ENCODE results near the gene TRIP10. TPM values are rescaled to one million over a fixed set of nuclear protein-coding genes. Genes with fewer than 3 reads are reported as not detected.

The TRIP10 gene
- total and polyA plus RNA-seq, 2 of the 13 experiments (the other 11 are each of a cell fraction or from before 2014, with no cell fraction given) = 32.5 to 33.2 TPM

- TF ChIP-seq POLR2G (IDR thresholded peaks at IDR 0.05; ENCODE audit: low read depth, low read length) (peak; percentile 85), ZNF180 (CRISPR knock-in tag; IDR thresholded peaks at IDR 0.05; ENCODE audit: borderline replicate concordance, low read depth) (no peak), PPARG (CRISPR knock-in tag; conservative IDR thresholded peaks at IDR 0.05) (no peak), PRMT3 (CRISPR knock-in tag; IDR thresholded peaks at IDR 0.05; ENCODE audit: borderline replicate concordance, low read depth) (0 out of 2 replicates have a peak, but pooled peaks have one; percentile 44), ZNF362 (CRISPR knock-in tag; IDR thresholded peaks at IDR 0.05; ENCODE audit: borderline replicate concordance) (no peak), NFYB (CRISPR knock-in tag; IDR thresholded peaks at IDR 0.05) (no peak), ZNF557 (CRISPR knock-in tag; IDR thresholded peaks at IDR 0.05) (no peak), ZNF543 (CRISPR knock-in tag; IDR thresholded peaks at IDR 0.05) (no peak), ZSCAN25 (CRISPR knock-in tag; IDR thresholded peaks at IDR 0.05) (no peak), ERF (CRISPR knock-in tag; IDR thresholded peaks at IDR 0.05) (no peak), ZNF746 (CRISPR knock-in tag; IDR thresholded peaks at IDR 0.05) (0 out of 2 replicates have a peak, but pooled peaks have one; percentile 37), ELF3 (CRISPR knock-in tag; IDR thresholded peaks at IDR 0.05) (no peak), NFYC (CRISPR knock-in tag; IDR thresholded peaks at IDR 0.05) (no peak), FOXK2 (IDR thresholded peaks at IDR 0.05) (no peak), REL (CRISPR knock-in tag; conservative IDR thresholded peaks at IDR 0.05) (no peak), ZFP91 (CRISPR knock-in tag; IDR thresholded peaks at IDR 0.05; ENCODE audit: borderline replicate concordance) (0 out of 2 replicates have a peak, but pooled peaks have one; percentile 7), CENPX (CRISPR knock-in tag; IDR thresholded peaks at IDR 0.05) (no peak), NFKB2 (CRISPR knock-in tag; IDR thresholded peaks at IDR 0.05; ENCODE audit: borderline replicate concordance) (peak; percentile 61; the same call in 1 of the 2 replicates), ZNF496 (CRISPR knock-in tag; IDR thresholded peaks at IDR 0.05; ENCODE audit: insufficient replicate concordance) (no peak), YEATS2 (CRISPR knock-in tag; IDR thresholded peaks at IDR 0.05; ENCODE audit: borderline replicate concordance) (no peak), PCBP2 (optimal IDR thresholded peaks at IDR 0.05; ENCODE audit: low read depth, low read length, poor library complexity, severe bottlenecking) (no peak), BATF2 (CRISPR knock-in tag; IDR thresholded peaks at IDR 0.05) (no peak), GATAD1 (CRISPR knock-in tag; IDR thresholded peaks at IDR 0.05) (no peak), ZC3H13 (CRISPR knock-in tag; IDR thresholded peaks at IDR 0.05) (no peak), STAG1 (CRISPR knock-in tag; IDR thresholded peaks at IDR 0.05) (no peak), SAFB2 (CRISPR knock-in tag; IDR thresholded peaks at IDR 0.05; ENCODE audit: borderline replicate concordance, low read depth) (no peak), NFE2L2 (IDR thresholded peaks at IDR 0.05; ENCODE audit: low read length) (no peak)
Measured at GRCh38 chr19:6713773-6714692, 25.4 kb upstream of the TRIP10 start (continued).

All from HepG2 (cell line).